ENCODE results near the gene NBPF20.
"Not testable (repeated sequence)": the region's sequence is repeated elsewhere in the genome, so short reads cannot be mapped to it uniquely, and the experiment has no call there.

GRCh38 chr1:145442340-145442739 is 16.9 kb upstream of the NBPF20 start:
- TF ChIP-seq CTCF (conservative IDR thresholded peaks at IDR 0.05; ENCODE audit: low read depth in 2 of 2); POLR2AphosphoS5 (IDR thresholded peaks at IDR 0.05; ENCODE audit: low read depth): not testable (repeated sequence)
